SH-SY5Y (cell line): Measurements from ENCODE around the gene PIK3C3.

Experiments
- GATA2 ChIP-seq: IDR thresholded peaks from 2 replicates; pipeline ENCODE4 v1.6.1; 2011; ENCODE audit warnings: mild to moderate bottlenecking, low read depth, low read length
- GATA3 ChIP-seq: IDR thresholded peaks from 2 replicates; pipeline ENCODE4 v1.6.1; 2011; ENCODE audit warnings: low read depth, mild to moderate bottlenecking, low read length, moderate library complexity

GRCh38 chr18:42038936-42039335, 83.9 kb downstream of the PIK3C3 start:
- TF ChIP-seq GATA2 (no peak), GATA3 (no peak)
